Prostate gland (tissue), 2 donors: ENCODE data around the gene KCNJ12. TPM values are rescaled to one million over a fixed set of nuclear protein-coding genes. Genes with fewer than 3 reads are reported as not detected.

Source experiments
- DNase-seq: peaks from one replicate; pipeline ENCODE4 v3.0.0-alpha.2; 2019; ENCODE audit warnings: low spot score
- H3K27ac ChIP-seq, 2 donors: fragments of 200-600 bp; sonication (generic); 2 replicates each; pipeline ENCODE4 v1.5.1; 2017 to 2019
- H3K27me3 ChIP-seq: fragments of 200-600 bp; sonication (generic); replicated peaks from 2 replicates; pipeline ENCODE4 v1.5.1; 2019; ENCODE audit not compliant: insufficient read depth
- H3K36me3 ChIP-seq, 2 donors: fragments of 200-600 bp; sonication (generic); 1 replicate in 1 of 2; 2 replicates in 1 of 2; pipeline versions ENCODE4 v1.5.1 to v1.8.1; 2017 to 2019
- H3K4me1 ChIP-seq: fragments of 200-600 bp; sonication (generic); replicated peaks from 2 replicates; pipeline ENCODE4 v1.5.1; 2019
- H3K4me3 ChIP-seq, 2 donors: fragments of 200-600 bp; sonication (generic); 2 replicates each; pipeline ENCODE4 v1.5.1; 2017 to 2019
- H3K9me3 ChIP-seq: fragments of 200-600 bp; sonication (generic); 2 replicates; pipeline ENCODE4 v1.5.1; 2017
- POLR2A ChIP-seq: fragments of 450-650 bp; IDR thresholded peaks from one replicate; pipeline ENCODE4 v1.6.1; 2016; ENCODE audit warnings: antibody characterized with exemption, mild to moderate bottlenecking
- POLR2AphosphoS5 ChIP-seq: sonication (generic); formaldehyde crosslinking; IDR thresholded peaks from one replicate; pipeline ENCODE4 v1.6.1; 2017; ENCODE audit warnings: antibody characterized with exemption
- WGBS: methylation state at CpG from one replicate; pipeline ENCODE4 v1.1.5; 2018; 5-methylcytosine and 5-hydroxymethylcytosine counted together
- intact Hi-C: fragments of 100-400 bp; cut with DNase I; formaldehyde crosslinking; loops from one replicate; pipeline ENCODE4 v1.14.2; 2022
- total RNA-seq, 2 donors: library from RNA; depleted of rRNA; stranded (reverse); fragments of >200 nt; gene quantifications; one replicate each; pipeline ENCODE4 v1.1.0, GENCODE V29; 2016
- TF ChIP-seq, protein P1 (sequence below), 4 experiments: fragments of 200-600 bp in 2 of 4; fragments of 450-650 bp in 2 of 4; sonication (generic) in 2 of 4; IDR thresholded peaks; 1 replicate in 3 of 4; 2 replicates in 1 of 4; pipeline ENCODE4 v1.5.1; 2016 to 2019; ENCODE audit warnings: antibody characterized with exemption in 4 of 4, mild to moderate bottlenecking in 2 of 4, moderate library complexity in 2 of 4

Gene KCNJ12
- total RNA-seq, 2 donors from 2014 or later, result 0.32 to 3.8 TPM

DNA sequence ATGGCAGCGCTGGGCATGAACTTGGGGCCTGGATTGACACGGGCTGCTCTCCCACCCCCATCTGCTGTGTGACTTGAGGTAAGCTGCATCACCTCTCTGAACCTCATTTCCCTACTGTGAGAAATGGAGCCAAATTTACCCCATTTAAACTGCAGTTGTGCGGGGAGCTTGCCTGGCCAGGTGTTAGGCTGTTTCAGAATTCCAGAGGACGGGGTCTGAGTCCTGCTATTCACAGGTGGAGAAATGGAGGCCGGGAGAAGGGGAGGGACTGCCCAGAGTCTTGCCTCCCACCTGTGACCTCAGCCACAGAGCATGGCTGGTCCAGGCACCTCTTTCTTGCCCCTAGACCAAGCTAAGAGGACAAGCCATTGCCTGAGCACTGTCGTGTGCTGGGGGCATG lies 12.8 kb downstream of the KCNJ12 start:
- intact Hi-C loops, result no loop called here
- no peaks in the 10 kb centered on the region for H3K36me3 ChIP-seq

DNA sequence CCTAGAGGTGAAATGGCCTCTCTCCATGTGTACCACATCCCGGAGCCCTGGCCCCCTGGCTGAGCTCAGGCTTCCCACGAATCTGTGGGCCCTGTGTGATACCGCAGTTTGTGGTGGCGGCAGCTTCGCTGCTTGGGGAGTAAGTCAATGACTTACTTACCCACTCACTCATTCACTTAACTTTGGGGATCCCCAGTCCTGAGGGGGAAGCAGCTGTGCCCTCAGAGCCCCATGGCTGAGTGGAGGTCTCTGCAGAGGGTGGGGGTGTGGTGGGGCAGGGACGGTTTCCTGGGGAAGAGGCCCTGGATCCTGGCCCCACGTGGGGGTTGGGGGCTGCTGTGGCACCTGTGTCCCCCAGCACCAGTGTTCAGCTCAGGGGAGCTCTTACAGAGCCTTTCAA lies 13.2 kb downstream of the KCNJ12 start:
- TF ChIP-seq POLR2AphosphoS5, result no peak
- TF ChIP-seq, protein P1, sequence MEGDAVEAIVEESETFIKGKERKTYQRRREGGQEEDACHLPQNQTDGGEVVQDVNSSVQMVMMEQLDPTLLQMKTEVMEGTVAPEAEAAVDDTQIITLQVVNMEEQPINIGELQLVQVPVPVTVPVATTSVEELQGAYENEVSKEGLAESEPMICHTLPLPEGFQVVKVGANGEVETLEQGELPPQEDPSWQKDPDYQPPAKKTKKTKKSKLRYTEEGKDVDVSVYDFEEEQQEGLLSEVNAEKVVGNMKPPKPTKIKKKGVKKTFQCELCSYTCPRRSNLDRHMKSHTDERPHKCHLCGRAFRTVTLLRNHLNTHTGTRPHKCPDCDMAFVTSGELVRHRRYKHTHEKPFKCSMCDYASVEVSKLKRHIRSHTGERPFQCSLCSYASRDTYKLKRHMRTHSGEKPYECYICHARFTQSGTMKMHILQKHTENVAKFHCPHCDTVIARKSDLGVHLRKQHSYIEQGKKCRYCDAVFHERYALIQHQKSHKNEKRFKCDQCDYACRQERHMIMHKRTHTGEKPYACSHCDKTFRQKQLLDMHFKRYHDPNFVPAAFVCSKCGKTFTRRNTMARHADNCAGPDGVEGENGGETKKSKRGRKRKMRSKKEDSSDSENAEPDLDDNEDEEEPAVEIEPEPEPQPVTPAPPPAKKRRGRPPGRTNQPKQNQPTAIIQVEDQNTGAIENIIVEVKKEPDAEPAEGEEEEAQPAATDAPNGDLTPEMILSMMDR (IDR thresholded peaks at IDR 0.05), result no peak
- TF ChIP-seq POLR2A, result no peak
- no peaks in the 10 kb centered on the region for H3K36me3 ChIP-seq

More for the DNA sequence above, 12.8 kb downstream of the KCNJ12 start:
- Histone ChIP-seq H3K9me3 (no peaks in the 10 kb centered on the region), H3K27ac (no peak overlapping the region), H3K4me1 (no peaks in the 10 kb centered on the region), H3K27me3 (no peaks in the 10 kb centered on the region), H3K4me3 (no peak overlapping the region)
- no peak for DNase-seq
- TF ChIP-seq, protein P1 (IDR thresholded peaks at IDR 0.05), result no peak
- no peak for TF ChIP-seq POLR2AphosphoS5
- TF ChIP-seq POLR2A, result no peak
- WGBS, result 78% methylated on average over 6 of the region's 6 CpGs

DNA sequence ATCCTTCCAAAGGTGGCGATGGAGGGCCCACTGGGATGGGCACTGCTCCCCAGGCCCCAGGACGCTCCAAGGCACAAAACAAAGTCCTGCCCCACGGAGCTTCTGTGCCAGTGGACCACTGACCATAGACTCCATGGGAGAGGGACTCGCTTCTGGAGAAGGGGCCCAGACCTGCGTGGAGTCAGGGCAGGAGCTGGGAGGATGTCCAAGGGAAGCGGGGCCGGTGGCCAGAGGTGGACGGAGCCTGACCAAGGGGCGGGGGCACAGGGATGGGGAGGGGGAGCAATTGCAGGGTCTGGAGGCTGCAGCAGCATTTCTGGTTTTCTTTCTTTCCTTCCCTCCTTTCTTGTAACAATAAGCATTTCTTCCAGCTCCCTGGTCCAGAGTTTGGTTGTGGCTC lies 14.1 kb downstream of the KCNJ12 start:
- H3K36me3 ChIP-seq, result no peaks in the 10 kb centered on the region
- 75% methylated on average over 9 of the region's 9 CpGs for WGBS
- intact Hi-C loops, result no loop called here

More for the DNA sequence above, 13.2 kb downstream of the KCNJ12 start:
- 88% methylated on average over 5 of the region's 7 CpGs for WGBS
- H3K27me3 ChIP-seq, result no peaks in the 10 kb centered on the region
- H3K9me3 ChIP-seq, result no peaks in the 10 kb centered on the region
- H3K27ac ChIP-seq, result no peak overlapping the region
- intact Hi-C loops, result no loop called here
- H3K4me1 ChIP-seq, result no peaks in the 10 kb centered on the region
- H3K4me3 ChIP-seq, result no peak overlapping the region
- DNase-seq, result no peak

DNA sequence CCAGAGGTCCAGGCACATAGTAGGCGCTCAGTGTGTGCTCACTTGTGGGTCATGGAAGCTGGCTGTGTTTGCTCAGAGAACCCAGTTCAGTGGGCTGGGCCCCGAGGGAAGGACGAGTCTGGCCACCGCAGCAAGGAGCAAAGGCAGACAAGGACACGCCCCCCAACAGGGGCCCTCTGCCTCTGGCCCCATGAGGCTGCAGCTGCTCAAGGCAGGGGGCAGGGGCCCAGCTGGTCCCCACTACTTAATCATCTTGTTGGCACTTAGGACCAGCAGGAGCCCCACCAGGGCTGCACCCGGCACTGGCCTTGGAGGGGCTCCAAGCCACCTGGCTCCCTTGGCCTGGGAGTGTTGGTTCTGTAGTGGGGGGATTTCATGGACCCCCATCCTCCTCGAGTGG lies 16.1 kb downstream of the KCNJ12 start:
- H3K27ac ChIP-seq, result no peak overlapping the region
- no peaks in the 10 kb centered on the region for H3K36me3 ChIP-seq
- WGBS, result 65% methylated on average over 7 of the region's 7 CpGs
- H3K4me1 ChIP-seq, result no peaks in the 10 kb centered on the region
- no peaks in the 10 kb centered on the region for H3K27me3 ChIP-seq
- intact Hi-C loops, result no loop called here
- DNase-seq, result no peak
- H3K4me3 ChIP-seq, result no peak overlapping the region
- H3K9me3 ChIP-seq, result no peaks in the 10 kb centered on the region
- TF ChIP-seq, protein P1 (IDR thresholded peaks at IDR 0.05), result no peak
- TF ChIP-seq POLR2AphosphoS5, result no peak

More for the DNA sequence above, 14.1 kb downstream of the KCNJ12 start:
- H3K4me1 ChIP-seq, result no peaks in the 10 kb centered on the region
- no peak overlapping the region for H3K27ac ChIP-seq
- TF ChIP-seq POLR2AphosphoS5 (no peak), POLR2A (no peak)
- TF ChIP-seq, protein P1 (IDR thresholded peaks at IDR 0.05), result no peak
- H3K27me3 ChIP-seq, result no peaks in the 10 kb centered on the region
- no peak for DNase-seq
- no peaks in the 10 kb centered on the region for H3K9me3 ChIP-seq
- H3K4me3 ChIP-seq, result no peak overlapping the region

DNA sequence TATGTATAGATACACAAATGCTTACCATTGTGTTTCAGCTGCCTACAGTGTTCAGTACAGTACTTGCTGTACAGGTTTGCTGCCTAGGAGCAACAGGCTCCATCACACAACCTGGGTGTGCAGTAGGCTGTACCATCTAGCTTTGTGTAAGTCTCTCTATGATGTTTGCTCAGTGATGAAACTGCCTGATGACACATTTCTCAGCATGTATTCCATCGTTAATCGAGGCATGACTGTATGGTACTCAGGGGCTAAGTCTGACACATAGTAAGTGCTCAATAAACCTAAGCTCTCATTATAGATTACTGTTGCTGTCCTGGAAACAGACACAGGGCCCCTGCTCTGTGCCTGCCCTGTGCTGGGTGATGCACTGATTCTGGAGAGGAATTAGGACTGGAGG lies 18.1 kb downstream of the KCNJ12 start:
- no peak for DNase-seq
- H3K4me3 ChIP-seq, result no peak overlapping the region
- H3K36me3 ChIP-seq, result no peaks in the 10 kb centered on the region
- TF ChIP-seq, protein P1 (IDR thresholded peaks at IDR 0.05), result no peak
- no peak for TF ChIP-seq POLR2A
- TF ChIP-seq POLR2AphosphoS5, result no peak
- H3K4me1 ChIP-seq, result no peaks in the 10 kb centered on the region
- 55% methylated on average over 2 of the region's 2 CpGs for WGBS
- H3K27ac ChIP-seq, result no peak overlapping the region
- no peaks in the 10 kb centered on the region for H3K27me3 ChIP-seq
- H3K9me3 ChIP-seq, result no peaks in the 10 kb centered on the region
- intact Hi-C loops, result no loop called here
